HepG2 (cell line): Measurements from ENCODE around the gene G0S2. TPM values are rescaled to one million over a fixed set of nuclear protein-coding genes. Genes with fewer than 3 reads are reported as not detected.

ENCODE experiments used
- ATAC-seq: fragments of 200-7000 bp; cut with Tn5 transposase; 3 replicates; pipeline ENCODE4 v1.9.1; 2020; ENCODE audit warnings: mild to moderate bottlenecking, moderate library complexity
- BruUV-seq: library from RNA; stranded (reverse); fragments of 400-500 nt; replicated peaks from 2 replicates; lab custom pipeline; 2021; lab: Mats Ljungman, UMichigan
- CTCF ChIA-PET: fragments of 300-600 bp; formaldehyde crosslinking; extraction: SDS; loops from one replicate; lab custom pipeline; 2021; ENCODE audit warnings: low total read pairs, inconsistent platforms, low intra/inter-chr PET ratio; lab: Yijun Ruan, JAX
- POLR2A ChIA-PET: fragments of 350-600 bp; sonication (Branson Sonifier 250); formaldehyde crosslinking; loops from one replicate; lab custom pipeline; 2020; ENCODE audit warnings: antibody characterized with exemption, inconsistent platforms; lab: Yijun Ruan, JAX
- DNase-seq: peaks from one replicate; pipeline ENCODE4 v3.0.0-alpha.2; 2015; ENCODE audit warnings: low spot score
- FAIRE-seq: peaks from 3 replicates; lab custom pipeline; 2011; peaks lifted over from hg19 to GRCh38; lab: Jason Lieb, UNC
- H2AFZ ChIP-seq: one replicate; pipeline ENCODE4 v1.6.1; 2011; ENCODE audit warnings: low read length, inconsistent platforms
- H3K27ac ChIP-seq: fragments of 300-600 bp; 3 replicates; pipeline ENCODE4 v1.8.0; 2011; ENCODE audit warnings: mixed run types, mild to moderate bottlenecking, mixed read lengths, low read length, inconsistent platforms; ENCODE audit not compliant: insufficient read depth; ENCODE audit errors: extremely low read length
- H3K27me3 ChIP-seq, 2 experiments: fragments of 200-600 bp in 1 of 2; 2 replicates in 1 of 2; 3 replicates in 1 of 2; pipeline versions ENCODE4 v1.6.0 to v1.8.0; 2011; ENCODE audit warnings: low read length in 2 of 2, mild to moderate bottlenecking in 2 of 2, moderate library complexity in 2 of 2, inconsistent platforms in 1 of 2; ENCODE audit not compliant: insufficient read depth in 2 of 2, control insufficient read depth in 1 of 2
- H3K36me3 ChIP-seq, 2 experiments: fragments of 200-600 bp in 1 of 2; replicated peaks in 1 of 2; 2 replicates in 1 of 2; 3 replicates in 1 of 2; pipeline versions ENCODE4 v1.5.1 to v1.8.0; 2011; ENCODE audit warnings: low read length in 2 of 2, inconsistent platforms in 1 of 2; ENCODE audit not compliant: insufficient read depth in 2 of 2, control insufficient read depth in 1 of 2
- H3K4me1 ChIP-seq: 2 replicates; pipeline ENCODE4 v1.5.1; 2012; ENCODE audit warnings: low read length, inconsistent platforms; ENCODE audit not compliant: insufficient read depth
- H3K4me2 ChIP-seq: 2 replicates; pipeline ENCODE4 v1.6.0; 2011; ENCODE audit warnings: low read depth, low read length, inconsistent platforms
- H3K4me3 ChIP-seq, 3 experiments: fragments of 200-600 bp in 1 of 3; sonication (generic), shearing (Covaris generic) in 1 of 3; replicated peaks in 1 of 3; 2 replicates each; pipeline ENCODE4 v1.5.1; 2011 to 2016; ENCODE audit warnings: low read length in 3 of 3, inconsistent platforms in 2 of 3, low read depth in 2 of 3, mild to moderate bottlenecking in 2 of 3, control low read depth in 1 of 3, mixed read lengths in 1 of 3; ENCODE audit not compliant: insufficient read depth in 1 of 3
- H3K79me2 ChIP-seq: one replicate; pipeline ENCODE4 v1.6.1; 2011; ENCODE audit warnings: low read length, inconsistent platforms; ENCODE audit not compliant: insufficient read depth
- H3K9ac ChIP-seq: 2 replicates; pipeline ENCODE4 v1.6.0; 2011; ENCODE audit warnings: mild to moderate bottlenecking, low read depth, low read length, inconsistent platforms; ENCODE audit not compliant: insufficient read depth
- H3K9me3 ChIP-seq: 2 replicates; pipeline ENCODE4 v1.5.1; 2012; ENCODE audit warnings: mild to moderate bottlenecking, low read length
- H4K20me1 ChIP-seq: 2 replicates; pipeline ENCODE4 v1.6.0; 2011; ENCODE audit warnings: inconsistent platforms, mild to moderate bottlenecking, low read length, moderate library complexity; ENCODE audit not compliant: insufficient read depth
- MAFK ChIP-seq, 2 experiments: IDR thresholded peaks in 1 of 2; conservative IDR thresholded peaks in 1 of 2; 2 replicates each; pipeline ENCODE4 v1.6.1; 2011; ENCODE audit warnings: improper control_type of control experiment in 2 of 2, low read length in 2 of 2
- NR2F2 ChIP-seq: IDR thresholded peaks from 2 replicates; pipeline ENCODE4 v1.6.1; 2012; ENCODE audit warnings: low read depth, inconsistent platforms, borderline replicate concordance
- NR2F6 ChIP-seq, 2 experiments: IDR thresholded peaks; 2 replicates each; pipeline ENCODE4 v1.6.1; 2016; ENCODE audit warnings: antibody characterized with exemption in 1 of 2, mild to moderate bottlenecking in 1 of 2
- SNAPC2 ChIP-seq: sonication (generic); formaldehyde crosslinking; IDR thresholded peaks from 2 replicates; pipeline ENCODE4 v1.8.1; 2022; ENCODE audit warnings: mild to moderate bottlenecking, missing genetic modification reagents
- TCF12 ChIP-seq, 2 experiments: fragments of 450-650 bp in 1 of 2; sonication (generic) in 1 of 2; formaldehyde crosslinking in 1 of 2; IDR thresholded peaks; 2 replicates each; pipeline versions ENCODE4 v1.6.1 to v1.8.0; 2017 to 2022; ENCODE audit warnings: antibody characterized with exemption in 1 of 2, mild to moderate bottlenecking in 1 of 2, missing genetic modification reagents in 1 of 2, moderate library complexity in 1 of 2
- ZBTB1 ChIP-seq: sonication (generic); formaldehyde crosslinking; IDR thresholded peaks from 2 replicates; pipeline ENCODE4 v1.4.0; 2020; ENCODE audit warnings: missing genetic modification reagents, borderline replicate concordance
- ZNF879 ChIP-seq: sonication (generic); formaldehyde crosslinking; IDR thresholded peaks from 2 replicates; pipeline ENCODE4 v1.8.1; 2023; ENCODE audit warnings: missing genetic modification reagents
- WGBS: methylation state at CpG from one replicate; pipeline ENCODE4 v1.1.6; 2017; ENCODE audit warnings: low lambda C conversion rate; 5-methylcytosine and 5-hydroxymethylcytosine counted together
- in situ Hi-C: cut with HindIII; loops from 2 replicates; pipeline ENCODE4 v1.10.0; 2017; ENCODE audit warnings: low pct_unique_long_range_greater_than_20kb; ENCODE audit not compliant: extremely low pct_ligation_motif_present
- intact Hi-C: fragments of 100-400 bp; cut with micrococcal nuclease; formaldehyde crosslinking; loops from one replicate; pipeline ENCODE4 v1.10.0; 2022; ENCODE audit not compliant: unreplicated experiment
- polyA plus RNA-seq, 8 experiments: library from polyadenylated mRNA; depleted of rRNA in 3 of 8; stranded (reverse) in 7 of 8; unstranded in 1 of 8; fragments of >200 nt; fragmentation: Illumina TruSeq in 4 of 8; extraction: Trizol in 4 of 8; gene quantifications; 2 replicates each; pipeline versions ENCODE4 v1.2.1 to v1.2.3, GENCODE V29; 2011 to 2016; ENCODE audit warnings: low read depth in 4 of 8, missing spikeins in 1 of 8, mixed read lengths in 1 of 8; ENCODE audit not compliant: insufficient read depth in 1 of 8
- total RNA-seq, 5 experiments: library from RNA; depleted of rRNA; stranded (reverse); fragments of >200 nt; fragmentation: Illumina TruSeq; extraction: Trizol; gene quantifications; 2 replicates each; pipeline ENCODE4 v1.2.3, GENCODE V29; 2016; ENCODE audit warnings: low read depth in 1 of 5
- TF ChIP-seq, protein P1 (sequence below): sonication (generic); formaldehyde crosslinking; IDR thresholded peaks from 2 replicates; pipeline ENCODE4 v1.8.0; 2022; ENCODE audit warnings: mild to moderate bottlenecking, missing genetic modification reagents, borderline replicate concordance
- TF ChIP-seq, protein P2 (sequence below): sonication (generic); formaldehyde crosslinking; IDR thresholded peaks from 2 replicates; pipeline ENCODE4 v1.8.1; 2022; ENCODE audit warnings: mild to moderate bottlenecking, missing genetic modification reagents
- TF ChIP-seq, protein P3 (sequence below): IDR thresholded peaks from 2 replicates; pipeline ENCODE4 v1.6.1; 2016; ENCODE audit warnings: control low read depth

The G0S2 gene
- total and polyA plus RNA-seq, 2 of the 13 experiments (the other 11 are each of a cell fraction or from before 2014, with no cell fraction given): not detected

DNA sequence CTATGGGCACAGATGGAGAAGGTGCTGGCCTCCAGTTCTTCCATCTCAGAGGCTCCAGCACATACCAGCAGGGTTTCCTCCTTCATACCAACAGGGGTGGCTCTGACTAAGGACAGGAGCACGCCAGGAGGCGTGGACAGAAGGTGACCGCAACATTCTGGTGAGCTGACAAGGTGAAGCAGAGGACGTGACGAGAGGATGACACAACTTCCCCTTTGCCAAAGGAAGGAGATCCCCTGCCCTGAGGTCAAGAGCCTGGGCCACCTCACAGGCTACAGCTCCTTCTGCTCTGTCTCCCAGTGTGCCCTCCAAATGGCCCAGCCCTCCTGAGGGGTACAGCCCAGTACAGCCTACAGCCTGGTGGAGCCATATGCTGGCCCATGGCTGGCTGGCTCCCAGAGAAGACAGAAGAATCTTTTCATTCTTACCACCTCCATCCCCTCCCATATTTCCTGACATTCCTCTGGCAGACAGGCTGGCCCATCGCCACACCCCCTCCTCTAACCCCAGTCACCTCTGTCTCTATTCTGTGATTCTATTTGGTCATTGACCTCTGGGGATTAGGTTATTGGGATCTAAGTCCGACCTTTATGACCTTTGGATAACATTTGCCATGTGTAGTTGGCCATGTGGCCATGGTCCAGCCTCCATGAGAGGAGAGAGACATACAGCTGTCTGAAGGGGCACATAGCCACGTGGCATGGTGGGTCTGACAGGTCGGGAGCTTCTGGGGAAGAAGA is 17.9 kb upstream of the G0S2 start:
- DNase-seq: no peak
- Histone ChIP-seq H3K4me1 (peaks cover 39% of the 10 kb centered on the region), H3K9me3 (no peaks in the 10 kb centered on the region), H3K9ac (no peak overlapping the region), H3K27me3 (peaks cover 2 to 5% of the 10 kb centered on the region in 2 experiments; a peak in 1 of 5 replicates), H4K20me1 (no peaks in the 10 kb centered on the region), H3K27ac (no peak overlapping the region), H3K36me3 (no peaks in the 10 kb centered on the region), H3K79me2 (no peaks in the 10 kb centered on the region), H3K4me2 (no peak overlapping the region), H2AFZ (no peak overlapping the region), H3K4me3 (no peak overlapping the region)
- ChIA-PET POLR2A (no interaction called here), CTCF (no interaction called here)
- intact Hi-C loops (no loop called here), in situ Hi-C loops (no loop called here)
- TF ChIP-seq ZBTB1 (CRISPR knock-in tag) (no peak), NR2F6 (IDR thresholded peaks at IDR 0.05) (peak; percentile 42), NR2F6 (CRISPR knock-in tag; IDR thresholded peaks at IDR 0.05) (no peak), NR2F2 (peak; percentile 74; the same call in 1 of the 2 replicates)
- WGBS: 25% methylated on average over 9 of the region's 9 CpGs
- BruUV-seq: no TSS peak
- FAIRE-seq: no peak
- ATAC-seq: no peak

DNA sequence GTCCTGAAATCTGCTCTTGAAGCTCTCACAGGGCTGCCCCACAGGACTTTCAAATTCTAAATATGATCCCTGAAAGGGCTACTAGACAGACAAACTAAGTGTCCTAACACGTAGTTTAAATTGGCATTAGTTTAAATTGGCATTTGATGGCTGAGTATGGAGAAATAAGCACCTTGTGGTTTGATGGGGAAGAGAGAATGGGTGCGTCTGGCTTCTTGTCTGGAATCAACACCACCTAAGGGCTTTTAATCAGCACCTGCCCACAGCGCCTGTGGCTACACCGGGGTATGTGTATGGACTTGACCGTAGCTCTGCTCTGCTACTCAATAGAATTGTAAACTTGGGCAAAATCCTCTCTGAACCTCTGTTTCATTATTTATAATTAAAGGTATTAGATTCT is 17.3 kb upstream of the G0S2 start:
- Histone ChIP-seq H2AFZ (no peak overlapping the region), H3K27ac (no peak overlapping the region), H3K4me1 (peaks cover 39% of the 10 kb centered on the region), H3K79me2 (no peaks in the 10 kb centered on the region), H3K36me3 (no peaks in the 10 kb centered on the region), H4K20me1 (no peaks in the 10 kb centered on the region), H3K9ac (no peak overlapping the region), H3K4me3 (no peak overlapping the region), H3K27me3 (peaks cover 2 to 3% of the 10 kb centered on the region in 2 experiments; a peak in 1 of 5 replicates), H3K9me3 (no peaks in the 10 kb centered on the region), H3K4me2 (no peak overlapping the region)
- BruUV-seq: no TSS peak
- ATAC-seq (no peak), FAIRE-seq (no peak), DNase-seq (no peak)
- in situ Hi-C loops: no loop called here
- WGBS: 71% methylated on average over 5 of the region's 5 CpGs
- intact Hi-C loops: no loop called here
- POLR2A ChIA-PET: no interaction called here
- CTCF ChIA-PET: no interaction called here
- TF ChIP-seq, protein P1, sequence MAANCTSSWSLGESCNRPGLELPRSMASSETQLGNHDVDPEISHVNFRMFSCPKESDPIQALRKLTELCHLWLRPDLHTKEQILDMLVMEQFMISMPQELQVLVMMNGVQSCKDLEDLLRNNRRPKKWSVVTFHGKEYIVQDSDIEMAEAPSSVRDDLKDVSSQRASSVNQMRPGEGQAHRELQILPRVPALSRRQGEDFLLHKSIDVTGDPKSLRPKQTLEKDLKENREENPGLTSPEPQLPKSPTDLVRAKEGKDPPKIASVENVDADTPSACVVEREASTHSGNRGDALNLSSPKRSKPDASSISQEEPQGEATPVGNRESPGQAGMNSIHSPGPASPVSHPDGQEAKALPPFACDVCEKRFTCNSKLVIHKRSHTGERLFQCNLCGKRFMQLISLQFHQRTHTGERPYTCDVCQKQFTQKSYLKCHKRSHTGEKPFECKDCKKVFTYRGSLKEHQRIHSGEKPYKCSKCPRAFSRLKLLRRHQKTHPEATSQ (CRISPR knock-in tag): no peak
- TF ChIP-seq SNAPC2: no peak
- TF ChIP-seq ZNF879 (CRISPR knock-in tag): no peak
- TF ChIP-seq MAFK (conservative IDR thresholded peaks at IDR 0.05 in 1 of 2, IDR thresholded peaks at IDR 0.05 in 1 of 2; ENCODE audit: low read length in 2 of 2): no peak
- TF ChIP-seq, protein P2, sequence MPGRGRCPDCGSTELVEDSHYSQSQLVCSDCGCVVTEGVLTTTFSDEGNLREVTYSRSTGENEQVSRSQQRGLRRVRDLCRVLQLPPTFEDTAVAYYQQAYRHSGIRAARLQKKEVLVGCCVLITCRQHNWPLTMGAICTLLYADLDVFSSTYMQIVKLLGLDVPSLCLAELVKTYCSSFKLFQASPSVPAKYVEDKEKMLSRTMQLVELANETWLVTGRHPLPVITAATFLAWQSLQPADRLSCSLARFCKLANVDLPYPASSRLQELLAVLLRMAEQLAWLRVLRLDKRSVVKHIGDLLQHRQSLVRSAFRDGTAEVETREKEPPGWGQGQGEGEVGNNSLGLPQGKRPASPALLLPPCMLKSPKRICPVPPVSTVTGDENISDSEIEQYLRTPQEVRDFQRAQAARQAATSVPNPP (CRISPR knock-in tag): no peak
- TF ChIP-seq, protein P3, sequence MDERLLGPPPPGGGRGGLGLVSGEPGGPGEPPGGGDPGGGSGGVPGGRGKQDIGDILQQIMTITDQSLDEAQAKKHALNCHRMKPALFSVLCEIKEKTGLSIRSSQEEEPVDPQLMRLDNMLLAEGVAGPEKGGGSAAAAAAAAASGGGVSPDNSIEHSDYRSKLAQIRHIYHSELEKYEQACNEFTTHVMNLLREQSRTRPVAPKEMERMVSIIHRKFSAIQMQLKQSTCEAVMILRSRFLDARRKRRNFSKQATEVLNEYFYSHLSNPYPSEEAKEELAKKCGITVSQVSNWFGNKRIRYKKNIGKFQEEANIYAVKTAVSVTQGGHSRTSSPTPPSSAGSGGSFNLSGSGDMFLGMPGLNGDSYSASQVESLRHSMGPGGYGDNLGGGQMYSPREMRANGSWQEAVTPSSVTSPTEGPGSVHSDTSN (CRISPR knock-in tag): no peak
- TF ChIP-seq TCF12 (IDR thresholded peaks at IDR 0.05): no peak
- no peak for TF ChIP-seq TCF12 (CRISPR knock-in tag; IDR thresholded peaks at IDR 0.05)
